Testis (tissue), 2 donors: ENCODE results near the gene CFAP47.
"Not testable (repeated sequence)": the region's sequence is repeated elsewhere in the genome, so short reads cannot be mapped to it uniquely, and the experiment has no call there.

Source experiments
- POLR2A ChIP-seq: fragments of 450-650 bp; IDR thresholded peaks from one replicate; pipeline ENCODE4 v1.6.1; 2017; ENCODE audit warnings: antibody characterized with exemption, mild to moderate bottlenecking, moderate library complexity
- TF ChIP-seq, protein P1 (sequence below), 3 experiments: fragments of 450-650 bp in 2 of 3; fragments of 200-600 bp in 1 of 3; sonication (generic) in 1 of 3; IDR thresholded peaks; one replicate each; pipeline ENCODE4 v1.5.1; 2016 to 2019; ENCODE audit warnings: antibody characterized with exemption in 3 of 3, mild to moderate bottlenecking in 2 of 3, moderate library complexity in 1 of 3

DNA sequence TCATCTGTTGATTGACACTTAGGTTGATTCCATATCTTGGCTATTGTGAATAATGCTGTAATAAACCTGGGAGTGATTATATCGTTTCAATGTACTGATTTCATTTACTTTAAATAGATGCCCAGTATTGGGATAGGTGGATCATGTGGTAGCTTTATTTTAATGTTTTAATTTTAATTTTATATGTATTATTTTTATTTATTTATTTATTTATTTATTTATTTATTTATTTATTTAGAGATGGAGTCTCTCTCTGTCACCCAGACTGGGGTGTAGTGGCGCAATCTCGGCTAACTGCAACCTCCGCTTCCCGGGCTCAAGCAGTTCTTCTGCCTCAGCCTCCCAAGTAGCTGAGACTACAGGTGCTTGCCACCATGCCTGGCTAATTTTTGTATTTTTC is 155.5 kb downstream of the CFAP47 start:
- TF ChIP-seq, protein P1, sequence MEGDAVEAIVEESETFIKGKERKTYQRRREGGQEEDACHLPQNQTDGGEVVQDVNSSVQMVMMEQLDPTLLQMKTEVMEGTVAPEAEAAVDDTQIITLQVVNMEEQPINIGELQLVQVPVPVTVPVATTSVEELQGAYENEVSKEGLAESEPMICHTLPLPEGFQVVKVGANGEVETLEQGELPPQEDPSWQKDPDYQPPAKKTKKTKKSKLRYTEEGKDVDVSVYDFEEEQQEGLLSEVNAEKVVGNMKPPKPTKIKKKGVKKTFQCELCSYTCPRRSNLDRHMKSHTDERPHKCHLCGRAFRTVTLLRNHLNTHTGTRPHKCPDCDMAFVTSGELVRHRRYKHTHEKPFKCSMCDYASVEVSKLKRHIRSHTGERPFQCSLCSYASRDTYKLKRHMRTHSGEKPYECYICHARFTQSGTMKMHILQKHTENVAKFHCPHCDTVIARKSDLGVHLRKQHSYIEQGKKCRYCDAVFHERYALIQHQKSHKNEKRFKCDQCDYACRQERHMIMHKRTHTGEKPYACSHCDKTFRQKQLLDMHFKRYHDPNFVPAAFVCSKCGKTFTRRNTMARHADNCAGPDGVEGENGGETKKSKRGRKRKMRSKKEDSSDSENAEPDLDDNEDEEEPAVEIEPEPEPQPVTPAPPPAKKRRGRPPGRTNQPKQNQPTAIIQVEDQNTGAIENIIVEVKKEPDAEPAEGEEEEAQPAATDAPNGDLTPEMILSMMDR (IDR thresholded peaks at IDR 0.05), result not testable (repeated sequence)
- TF ChIP-seq POLR2A, result not testable (repeated sequence)
